PFSK-1 (cell line): ENCODE data around the gene ISOC1.

Experiments used
- FOXP2 ChIP-seq: optimal IDR thresholded peaks from 2 replicates; pipeline ENCODE3; 2011; ENCODE audit warnings: borderline replicate concordance, control low read depth, inconsistent platforms; ENCODE audit not compliant: insufficient read depth; ENCODE audit errors: extremely low read length, extremely low read depth
- POLR2AphosphoS5 ChIP-seq: IDR thresholded peaks from 2 replicates; pipeline ENCODE4 v1.6.1; 2012; ENCODE audit warnings: low read depth, mild to moderate bottlenecking, control low read depth, low read length, moderate library complexity
- SIN3A ChIP-seq: IDR thresholded peaks from 2 replicates; pipeline ENCODE4 v1.6.1; 2012; ENCODE audit warnings: mild to moderate bottlenecking, low read length, moderate library complexity, borderline replicate concordance; ENCODE audit not compliant: insufficient read depth
- TAF1 ChIP-seq: IDR thresholded peaks from 2 replicates; pipeline ENCODE4 v1.6.1; 2012; ENCODE audit warnings: low read length, control low read depth, borderline replicate concordance; ENCODE audit not compliant: insufficient read depth
- TF ChIP-seq, protein P1 (sequence below), 2 experiments: IDR thresholded peaks; 2 replicates each; pipeline versions ENCODE4 v1.6.1 to v1.8.0; 2011 to 2012; ENCODE audit warnings: low read depth in 2 of 2, low read length in 2 of 2, control low read depth in 1 of 2, inconsistent platforms in 1 of 2, mild to moderate bottlenecking in 1 of 2, moderate library complexity in 1 of 2; ENCODE audit not compliant: insufficient read depth in 1 of 2

ISOC1 gene

DNA sequence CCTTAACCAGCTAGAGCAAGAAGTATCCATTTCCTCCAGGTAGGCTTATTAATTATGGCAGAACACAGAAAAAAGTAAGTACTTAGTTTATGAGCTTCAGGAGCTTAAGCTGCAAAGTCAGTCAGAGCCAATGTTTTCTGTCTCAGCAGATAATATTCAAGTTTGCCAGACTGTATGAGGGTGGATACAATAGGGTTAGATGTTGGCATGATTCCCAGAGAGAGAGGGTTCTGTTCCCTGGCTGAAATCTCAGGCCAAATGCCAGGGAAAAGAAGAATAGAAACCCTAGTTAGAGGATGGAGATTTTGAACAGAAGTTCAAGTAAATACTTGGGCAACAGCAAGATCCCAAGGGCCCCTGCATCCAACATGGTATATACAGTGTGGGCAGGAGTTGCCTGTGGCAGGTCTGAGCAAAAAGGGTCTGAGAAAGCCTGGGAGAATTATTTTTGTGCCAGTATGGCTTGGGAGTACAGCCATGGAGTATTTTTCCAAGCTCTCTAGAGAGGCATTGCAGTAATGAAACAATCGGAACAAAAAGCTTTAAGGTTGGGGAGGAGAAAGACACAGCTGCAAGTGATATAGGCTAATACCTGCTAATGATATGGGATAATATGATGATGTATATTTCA, 31.0 kb upstream of the ISOC1 start:
- no peak for TF ChIP-seq SIN3A
- no peak for TF ChIP-seq POLR2AphosphoS5
- TF ChIP-seq FOXP2 = no peak
- no peak for TF ChIP-seq TAF1
- TF ChIP-seq, protein P1, sequence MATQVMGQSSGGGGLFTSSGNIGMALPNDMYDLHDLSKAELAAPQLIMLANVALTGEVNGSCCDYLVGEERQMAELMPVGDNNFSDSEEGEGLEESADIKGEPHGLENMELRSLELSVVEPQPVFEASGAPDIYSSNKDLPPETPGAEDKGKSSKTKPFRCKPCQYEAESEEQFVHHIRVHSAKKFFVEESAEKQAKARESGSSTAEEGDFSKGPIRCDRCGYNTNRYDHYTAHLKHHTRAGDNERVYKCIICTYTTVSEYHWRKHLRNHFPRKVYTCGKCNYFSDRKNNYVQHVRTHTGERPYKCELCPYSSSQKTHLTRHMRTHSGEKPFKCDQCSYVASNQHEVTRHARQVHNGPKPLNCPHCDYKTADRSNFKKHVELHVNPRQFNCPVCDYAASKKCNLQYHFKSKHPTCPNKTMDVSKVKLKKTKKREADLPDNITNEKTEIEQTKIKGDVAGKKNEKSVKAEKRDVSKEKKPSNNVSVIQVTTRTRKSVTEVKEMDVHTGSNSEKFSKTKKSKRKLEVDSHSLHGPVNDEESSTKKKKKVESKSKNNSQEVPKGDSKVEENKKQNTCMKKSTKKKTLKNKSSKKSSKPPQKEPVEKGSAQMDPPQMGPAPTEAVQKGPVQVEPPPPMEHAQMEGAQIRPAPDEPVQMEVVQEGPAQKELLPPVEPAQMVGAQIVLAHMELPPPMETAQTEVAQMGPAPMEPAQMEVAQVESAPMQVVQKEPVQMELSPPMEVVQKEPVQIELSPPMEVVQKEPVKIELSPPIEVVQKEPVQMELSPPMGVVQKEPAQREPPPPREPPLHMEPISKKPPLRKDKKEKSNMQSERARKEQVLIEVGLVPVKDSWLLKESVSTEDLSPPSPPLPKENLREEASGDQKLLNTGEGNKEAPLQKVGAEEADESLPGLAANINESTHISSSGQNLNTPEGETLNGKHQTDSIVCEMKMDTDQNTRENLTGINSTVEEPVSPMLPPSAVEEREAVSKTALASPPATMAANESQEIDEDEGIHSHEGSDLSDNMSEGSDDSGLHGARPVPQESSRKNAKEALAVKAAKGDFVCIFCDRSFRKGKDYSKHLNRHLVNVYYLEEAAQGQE (IDR thresholded peaks at IDR 0.05; ENCODE audit: insufficient read depth in 1 of 2, low read depth in 2 of 2, low read length in 2 of 2) = no peak

DNA sequence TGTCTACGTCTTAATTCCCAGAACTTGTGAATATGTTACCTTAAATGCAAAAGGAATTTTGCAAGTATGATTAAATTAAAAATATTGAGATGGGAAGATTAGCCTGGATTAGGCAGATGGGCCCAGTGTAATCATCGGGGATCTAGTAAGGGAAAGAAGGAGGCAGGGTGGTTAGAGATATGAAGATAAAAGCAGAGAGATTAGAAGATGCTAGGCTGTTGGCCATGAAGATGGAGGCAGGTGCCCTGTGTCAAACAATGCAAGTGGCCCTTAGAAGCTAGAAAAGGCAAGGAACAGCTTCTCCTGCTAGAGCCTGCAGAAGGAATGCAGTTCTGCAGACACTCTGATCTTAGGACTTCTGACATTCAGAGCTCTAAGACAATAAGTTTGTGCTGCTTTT, 28.8 kb upstream of the ISOC1 start:
- TF ChIP-seq TAF1 = no peak
- no peak for TF ChIP-seq POLR2AphosphoS5
- TF ChIP-seq SIN3A = no peak
- TF ChIP-seq, protein P1 (IDR thresholded peaks at IDR 0.05; ENCODE audit: insufficient read depth in 1 of 2, low read depth in 2 of 2, low read length in 2 of 2) = no peak
- TF ChIP-seq FOXP2 = no peak

DNA sequence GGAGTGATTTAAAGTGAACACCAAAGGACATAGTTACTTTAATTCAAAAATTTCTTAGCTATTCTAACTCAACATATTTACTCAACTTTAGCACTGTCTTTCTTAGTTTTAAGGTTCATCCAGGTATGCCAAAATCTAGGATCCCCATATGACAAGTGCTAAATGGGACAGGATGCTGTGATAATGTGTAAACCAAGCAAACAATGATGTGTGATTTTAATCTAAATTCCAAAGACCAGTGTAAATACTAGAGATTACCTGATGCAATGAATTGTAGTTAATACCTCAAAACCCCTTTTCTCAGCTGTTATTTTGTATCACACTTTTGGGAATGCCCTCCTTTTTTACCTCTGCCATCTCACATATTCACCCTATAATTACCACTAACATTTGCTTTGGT, 26.8 kb upstream of the ISOC1 start:
- TF ChIP-seq FOXP2 (no peak), POLR2AphosphoS5 (no peak), TAF1 (no peak)
- TF ChIP-seq, protein P1 (IDR thresholded peaks at IDR 0.05; ENCODE audit: insufficient read depth in 1 of 2, low read depth in 2 of 2, low read length in 2 of 2) = no peak

DNA sequence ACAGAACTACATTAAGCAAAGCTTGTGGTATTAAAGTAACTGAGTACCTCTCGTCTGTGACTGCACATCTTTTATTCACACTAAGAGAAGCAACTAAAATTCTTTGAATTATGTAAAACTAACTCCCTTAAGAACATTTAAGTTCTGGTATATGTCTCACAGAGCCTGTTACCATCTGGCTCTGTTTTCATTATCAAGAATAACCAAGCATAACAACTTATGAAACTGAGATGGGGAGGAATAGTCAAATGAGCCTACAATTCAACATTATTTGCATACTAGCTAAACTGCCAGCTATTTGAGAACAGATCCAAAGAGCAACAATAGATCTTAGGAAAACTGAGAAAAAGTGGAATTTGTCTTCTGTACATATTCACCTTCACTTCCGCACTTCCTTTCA, 25.3 kb upstream of the ISOC1 start:
- TF ChIP-seq POLR2AphosphoS5 (no peak), SIN3A (no peak), TAF1 (no peak), FOXP2 (no peak)
- TF ChIP-seq, protein P1 (IDR thresholded peaks at IDR 0.05; ENCODE audit: insufficient read depth in 1 of 2, low read depth in 2 of 2, low read length in 2 of 2) = no peak

DNA sequence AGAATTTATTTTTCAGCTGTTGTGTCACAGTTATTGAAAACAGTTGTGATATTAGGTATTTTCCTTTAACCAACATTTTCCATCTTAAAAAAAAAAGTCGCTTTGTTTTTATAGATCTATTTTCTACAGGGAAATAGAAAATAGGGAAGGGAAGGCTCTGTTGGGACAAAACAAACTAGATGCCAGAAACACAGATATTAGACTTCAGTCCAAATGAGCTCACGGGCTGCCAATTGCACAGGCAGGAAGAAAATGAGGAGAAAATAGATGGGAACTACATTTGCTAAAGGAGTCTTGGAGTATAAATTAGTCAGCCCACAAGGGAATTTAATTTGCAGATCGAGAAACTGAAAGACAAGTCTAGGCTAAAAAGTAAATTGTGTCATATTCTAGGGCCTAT, 21.4 kb upstream of the ISOC1 start:
- TF ChIP-seq TAF1 (no peak), POLR2AphosphoS5 (no peak), SIN3A (no peak), FOXP2 (no peak)
- TF ChIP-seq, protein P1 (IDR thresholded peaks at IDR 0.05; ENCODE audit: insufficient read depth in 1 of 2, low read depth in 2 of 2, low read length in 2 of 2) = no peak
